ENCODE results near the gene OR9G4. TPM values are rescaled to one million over a fixed set of nuclear protein-coding genes. Genes with fewer than 3 reads are reported as not detected.

The OR9G4 gene
- total RNA-seq, 1 donor from 2014 or later: not detected

DNA sequence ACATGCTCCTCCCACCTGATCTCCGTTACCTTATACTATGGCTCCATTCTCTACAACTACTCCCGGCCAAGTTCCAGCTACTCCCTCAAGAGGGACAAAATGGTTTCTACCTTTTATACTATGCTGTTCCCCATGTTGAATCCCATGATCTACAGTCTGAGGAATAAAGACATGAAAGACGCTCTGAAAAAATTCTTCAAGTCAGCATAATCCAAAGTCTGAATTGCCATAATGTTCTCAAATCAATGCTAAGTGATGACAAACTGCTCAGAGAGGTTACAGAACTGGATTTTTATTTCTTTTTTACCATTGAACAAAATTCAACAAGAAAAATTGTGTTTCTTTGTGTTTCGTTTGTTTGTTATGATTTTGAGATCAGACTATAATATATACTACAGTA, 7.6 kb downstream of the OR9G4 start:
- H3K4me3 ChIP-seq (ENCODE audit: low read depth, low read length): no peak overlapping the region
- DNase-seq (ENCODE audit: low read depth): no peak
- TF ChIP-seq, protein P1, sequence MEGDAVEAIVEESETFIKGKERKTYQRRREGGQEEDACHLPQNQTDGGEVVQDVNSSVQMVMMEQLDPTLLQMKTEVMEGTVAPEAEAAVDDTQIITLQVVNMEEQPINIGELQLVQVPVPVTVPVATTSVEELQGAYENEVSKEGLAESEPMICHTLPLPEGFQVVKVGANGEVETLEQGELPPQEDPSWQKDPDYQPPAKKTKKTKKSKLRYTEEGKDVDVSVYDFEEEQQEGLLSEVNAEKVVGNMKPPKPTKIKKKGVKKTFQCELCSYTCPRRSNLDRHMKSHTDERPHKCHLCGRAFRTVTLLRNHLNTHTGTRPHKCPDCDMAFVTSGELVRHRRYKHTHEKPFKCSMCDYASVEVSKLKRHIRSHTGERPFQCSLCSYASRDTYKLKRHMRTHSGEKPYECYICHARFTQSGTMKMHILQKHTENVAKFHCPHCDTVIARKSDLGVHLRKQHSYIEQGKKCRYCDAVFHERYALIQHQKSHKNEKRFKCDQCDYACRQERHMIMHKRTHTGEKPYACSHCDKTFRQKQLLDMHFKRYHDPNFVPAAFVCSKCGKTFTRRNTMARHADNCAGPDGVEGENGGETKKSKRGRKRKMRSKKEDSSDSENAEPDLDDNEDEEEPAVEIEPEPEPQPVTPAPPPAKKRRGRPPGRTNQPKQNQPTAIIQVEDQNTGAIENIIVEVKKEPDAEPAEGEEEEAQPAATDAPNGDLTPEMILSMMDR (conservative IDR thresholded peaks at IDR 0.05; ENCODE audit: low read depth, low read length): no peak

DNA sequence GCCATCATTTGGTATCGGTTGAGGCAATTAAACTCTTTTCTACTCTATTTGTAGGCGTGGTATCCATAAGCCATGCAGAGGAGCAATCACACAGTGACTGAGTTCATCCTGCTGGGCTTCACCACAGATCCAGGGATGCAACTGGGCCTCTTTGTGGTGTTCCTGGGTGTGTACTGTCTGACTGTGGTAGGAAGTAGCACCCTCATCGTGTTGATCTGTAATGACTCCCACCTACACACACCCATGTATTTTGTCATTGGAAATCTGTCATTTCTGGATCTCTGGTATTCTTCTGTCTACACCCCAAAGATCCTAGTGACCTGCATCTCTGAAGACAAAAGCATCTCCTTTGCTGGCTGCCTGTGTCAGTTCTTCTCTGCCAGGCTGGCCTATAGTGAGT, 8.4 kb downstream of the OR9G4 start:
- TF ChIP-seq, protein P1 (conservative IDR thresholded peaks at IDR 0.05; ENCODE audit: low read depth, low read length): no peak
- no peak overlapping the region for H3K4me3 ChIP-seq (ENCODE audit: low read depth, low read length)

DNA sequence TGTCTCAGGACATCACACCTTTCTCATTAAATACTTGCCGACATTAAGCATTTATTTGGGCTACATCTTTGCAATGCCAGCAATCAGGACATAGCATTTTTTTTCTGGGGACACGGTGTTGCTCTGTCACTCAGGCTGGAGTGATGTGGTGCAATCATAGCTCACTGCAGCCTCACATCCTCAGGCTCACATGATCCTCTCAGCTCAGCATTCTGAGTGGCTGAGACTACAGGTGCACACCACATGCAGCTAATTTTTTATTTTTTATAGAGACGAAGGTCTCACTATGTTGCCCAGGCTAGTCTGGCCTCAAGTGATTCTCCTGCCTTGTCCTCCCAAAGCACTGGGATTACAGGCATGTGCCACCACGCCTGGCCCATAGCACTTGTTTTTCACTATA, 28.0 kb downstream of the OR9G4 start:
- TF ChIP-seq, protein P1 (conservative IDR thresholded peaks at IDR 0.05; ENCODE audit: low read depth, low read length): no peak
- no peak overlapping the region for H3K4me3 ChIP-seq (ENCODE audit: low read depth, low read length)
- DNase-seq (ENCODE audit: low read depth): no peak

More for the DNA sequence above, 8.4 kb downstream of the OR9G4 start:
- no peak for DNase-seq (ENCODE audit: low read depth)

DNA sequence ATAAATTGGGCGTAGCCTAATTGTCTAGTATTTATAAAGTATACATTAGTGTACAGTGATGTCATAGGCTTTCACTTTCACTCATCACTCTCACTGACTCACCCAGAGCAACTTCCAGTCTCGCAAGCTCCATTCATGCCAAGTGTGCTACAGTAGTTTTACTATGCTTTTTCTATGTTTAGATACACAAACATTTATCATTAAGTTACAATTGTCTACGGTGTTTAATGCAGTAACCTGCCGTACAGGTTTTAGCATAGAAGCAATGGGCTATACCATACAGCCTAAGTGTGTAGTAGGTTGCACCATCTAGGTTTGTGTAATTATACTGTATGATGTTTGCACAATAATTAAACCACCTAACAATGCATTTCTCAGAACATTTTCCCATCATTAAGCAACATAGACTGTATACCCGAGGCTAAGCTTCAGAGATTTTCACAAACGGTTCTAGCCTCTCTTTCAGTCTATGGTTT, 32.1 kb downstream of the OR9G4 start:
- DNase-seq (ENCODE audit: low read depth): no peak
- no peak overlapping the region for H3K4me3 ChIP-seq (ENCODE audit: low read depth, low read length)
- TF ChIP-seq, protein P1 (conservative IDR thresholded peaks at IDR 0.05; ENCODE audit: low read depth, low read length): no peak

DNA sequence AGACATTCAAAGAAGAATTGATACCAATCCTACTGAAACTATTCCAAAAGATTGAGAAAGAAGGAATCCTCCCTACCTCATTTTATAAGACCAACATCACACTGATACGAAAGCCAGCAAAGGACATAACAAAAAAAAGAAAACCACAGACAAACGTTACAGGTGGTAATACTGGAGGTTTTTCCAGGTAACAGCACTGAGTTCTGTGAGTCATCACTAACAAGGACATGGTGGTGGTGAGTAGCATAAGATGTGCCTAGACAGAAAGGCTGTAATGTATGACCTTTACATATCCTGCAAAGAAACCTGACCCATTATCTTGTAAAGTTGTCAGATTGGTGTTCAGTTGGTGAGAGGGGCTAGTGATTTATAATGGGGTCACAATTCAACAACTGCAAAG, 34.3 kb downstream of the OR9G4 start:
- TF ChIP-seq, protein P1 (conservative IDR thresholded peaks at IDR 0.05; ENCODE audit: low read depth, low read length): no peak
- DNase-seq (ENCODE audit: low read depth): no peak
- H3K4me3 ChIP-seq (ENCODE audit: low read depth, low read length): no peak overlapping the region

DNA sequence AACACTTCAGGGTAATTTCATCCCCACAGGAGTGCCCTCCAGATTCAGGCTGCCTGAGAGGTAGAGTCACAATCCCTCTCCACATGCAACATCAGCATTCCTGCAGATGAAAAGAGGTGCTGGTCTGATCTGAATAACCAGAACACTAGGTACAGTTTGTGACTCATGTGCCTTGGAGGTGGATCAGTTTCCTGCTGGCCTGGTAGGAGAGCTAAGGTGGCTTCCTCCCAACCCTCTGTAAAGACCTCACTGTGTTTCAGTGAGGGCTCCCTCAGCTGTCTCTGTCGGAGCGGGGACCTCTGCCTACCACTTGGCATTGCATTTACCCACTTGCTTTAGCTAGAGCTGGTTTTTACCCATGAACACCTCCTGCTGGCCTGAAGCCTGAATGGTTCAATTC, 42.0 kb downstream of the OR9G4 start:
- DNase-seq (ENCODE audit: low read depth): no peak
- TF ChIP-seq, protein P1 (conservative IDR thresholded peaks at IDR 0.05; ENCODE audit: low read depth, low read length): no peak
- H3K4me3 ChIP-seq (ENCODE audit: low read depth, low read length): no peak overlapping the region

DNA sequence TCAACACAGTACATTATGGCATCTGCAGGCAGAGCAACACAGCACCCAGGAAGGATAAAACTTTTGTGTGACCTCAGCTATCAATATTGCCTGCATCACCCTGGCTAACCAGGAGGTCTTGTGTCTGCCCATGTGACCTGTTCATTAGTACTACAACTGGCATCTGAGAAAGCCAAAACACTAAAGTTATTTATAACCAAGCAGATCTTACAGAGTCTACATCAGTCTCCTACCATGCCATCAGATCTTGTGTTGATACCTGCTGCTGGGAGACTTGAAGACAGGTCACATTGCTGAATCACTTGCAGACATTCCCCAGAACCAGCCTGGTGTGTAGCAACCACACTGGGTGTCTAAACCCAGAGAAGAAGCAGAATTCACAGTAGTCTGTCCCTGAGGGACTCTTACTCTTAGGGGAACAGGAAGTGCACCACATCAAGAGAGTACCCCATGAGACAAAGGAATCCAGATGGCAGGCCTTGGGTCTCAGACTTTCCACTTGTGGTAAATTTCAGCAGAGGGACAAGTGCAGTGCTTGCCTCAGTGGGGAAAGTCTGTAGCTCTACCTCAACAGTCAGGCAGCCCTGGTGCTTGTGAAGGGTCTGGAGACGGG, 42.6 kb downstream of the OR9G4 start:
- no peak overlapping the region for H3K4me3 ChIP-seq (ENCODE audit: low read depth, low read length)
- DNase-seq (ENCODE audit: low read depth): peak; percentile 16
- TF ChIP-seq, protein P1 (conservative IDR thresholded peaks at IDR 0.05; ENCODE audit: low read depth, low read length): no peak

Data from epithelial cell of proximal tubule (primary cell).